Neural progenitor cell (in vitro differentiated cells): Measurements from ENCODE around the gene ADCY7. TPM values are rescaled to one million over a fixed set of nuclear protein-coding genes. Genes with fewer than 3 reads are reported as not detected.

Experiments
- DNase-seq: peaks from one replicate; pipeline ENCODE4 v3.0.0-alpha.2; 2016; ENCODE audit warnings: low spot score
- H2AFZ ChIP-seq: fragments of 200-600 bp; sonication (generic); replicated peaks from 2 replicates; pipeline ENCODE4 v1.6.1; 2016; ENCODE audit warnings: antibody characterized with exemption
- H3F3A ChIP-seq: fragments of 200-600 bp; sonication (generic); 2 replicates; pipeline ENCODE4 v1.6.1; 2016; ENCODE audit warnings: antibody characterized with exemption, low read depth
- H3K27ac ChIP-seq: fragments of 200-600 bp; sonication (generic); 2 replicates; pipeline ENCODE4 v1.5.1; 2016; ENCODE audit warnings: mild to moderate bottlenecking
- H3K27me3 ChIP-seq: fragments of 200-600 bp; sonication (generic); 2 replicates; pipeline ENCODE4 v1.6.1; 2016; ENCODE audit warnings: mild to moderate bottlenecking, moderate library complexity
- H3K36me3 ChIP-seq: fragments of 200-600 bp; sonication (generic); 2 replicates; pipeline ENCODE4 v1.5.1; 2016
- H3K4me1 ChIP-seq: fragments of 200-600 bp; sonication (generic); 2 replicates; pipeline ENCODE4 v1.6.1; 2016; ENCODE audit warnings: mixed run types
- H3K4me2 ChIP-seq: fragments of 200-600 bp; sonication (generic); 2 replicates; pipeline ENCODE4 v1.6.1; 2016
- H3K4me3 ChIP-seq: fragments of 200-600 bp; sonication (generic); 2 replicates; pipeline ENCODE4 v1.5.1; 2016
- H3K79me2 ChIP-seq: fragments of 200-600 bp; sonication (generic); 2 replicates; pipeline ENCODE4 v1.6.1; 2016; ENCODE audit warnings: low read depth
- H3K9ac ChIP-seq: fragments of 200-600 bp; sonication (generic); 2 replicates; pipeline ENCODE4 v1.6.1; 2016
- H3K9me3 ChIP-seq: fragments of 200-600 bp; sonication (generic); 2 replicates; pipeline ENCODE4 v1.5.1; 2016; ENCODE audit warnings: low read depth
- H4K20me1 ChIP-seq: fragments of 200-600 bp; sonication (generic); 2 replicates; pipeline ENCODE4 v1.6.1; 2016; ENCODE audit warnings: low read depth
- H3K27ac Mint-ChIP-seq: 3 replicates; pipeline ENCODE4 v1.8.0; 2021; ENCODE audit warnings: mixed read lengths
- H3K27me3 Mint-ChIP-seq: 2 replicates; pipeline ENCODE4 v1.8.0; 2022; ENCODE audit warnings: low read depth, mild to moderate bottlenecking, inconsistent platforms, moderate library complexity, mixed read lengths; ENCODE audit not compliant: insufficient read depth
- H3K36me3 Mint-ChIP-seq: 3 replicates; pipeline ENCODE4 v1.8.0; 2021; ENCODE audit warnings: mixed read lengths
- H3K4me1 Mint-ChIP-seq: 3 replicates; pipeline ENCODE4 v1.8.0; 2021; ENCODE audit warnings: mixed read lengths
- H3K4me3 Mint-ChIP-seq: 3 replicates; pipeline ENCODE4 v1.8.0; 2021; ENCODE audit warnings: mild to moderate bottlenecking, moderate library complexity, mixed read lengths
- H3K9me3 Mint-ChIP-seq: 3 replicates; pipeline ENCODE4 v1.8.0; 2020; ENCODE audit warnings: mixed read lengths
- CTCF ChIP-seq: fragments of 200-600 bp; sonication (generic); IDR thresholded peaks from 2 replicates; pipeline ENCODE4 v1.5.1; 2017; ENCODE audit warnings: antibody characterized with exemption, mild to moderate bottlenecking
- EZH2 ChIP-seq: fragments of 200-600 bp; sonication (generic); IDR thresholded peaks from 2 replicates; pipeline ENCODE4 v1.6.1; 2017; ENCODE audit warnings: antibody characterized with exemption, mild to moderate bottlenecking, moderate library complexity
- EZH2phosphoT487 ChIP-seq: fragments of 200-600 bp; sonication (generic); IDR thresholded peaks from 2 replicates; pipeline ENCODE4 v1.6.1; 2017; ENCODE audit warnings: antibody characterized with exemption
- total RNA-seq: library from RNA; depleted of rRNA; stranded (reverse); fragments of >200 nt; gene quantifications from 2 replicates; pipeline ENCODE4 v1.2.3, GENCODE V29; 2015; ENCODE audit warnings: low replicate concordance

Gene ADCY7
- total RNA-seq, 1 donor from 2014 or later, result 2.5 TPM

- Mint-ChIP-seq H3K36me3 (no peaks in the 10 kb centered on the region), H3K27ac (no peak overlapping the region), H3K4me1 (peaks cover 14% of the 10 kb centered on the region), H3K9me3 (no peaks in the 10 kb centered on the region), H3K4me3 (no peak overlapping the region), H3K27me3 (no peaks in the 10 kb centered on the region)
- H2AFZ ChIP-seq, result no peak overlapping the region
- H3K27me3 ChIP-seq, result no peaks in the 10 kb centered on the region
- DNase-seq, result no peak
- H3K9me3 ChIP-seq, result no peaks in the 10 kb centered on the region
- no peaks in the 10 kb centered on the region for H3K36me3 ChIP-seq
- H3K4me2 ChIP-seq, result no peak overlapping the region
- no peaks in the 10 kb centered on the region for H3K79me2 ChIP-seq
- TF ChIP-seq EZH2phosphoT487, result no peak
- no peak for TF ChIP-seq EZH2
- TF ChIP-seq CTCF, result no peak
- H3K4me3 ChIP-seq, result no peak overlapping the region
- no peak overlapping the region for H3K27ac ChIP-seq
- H3K4me1 ChIP-seq, result no peaks in the 10 kb centered on the region
- no peaks in the 10 kb centered on the region for H4K20me1 ChIP-seq
- H3K9ac ChIP-seq, result no peak overlapping the region
- H3F3A ChIP-seq, result no peaks in the 10 kb centered on the region
These were observed 30.5 kb downstream of the ADCY7 start for GRCh38 chr16:50296807-50297206.

GRCh38 chr16:50297301-50298074, 31.1 kb downstream of the ADCY7 start:
- H2AFZ ChIP-seq, result no peak overlapping the region
- H3K27ac ChIP-seq, result no peak overlapping the region
- H3K27me3 ChIP-seq, result no peaks in the 10 kb centered on the region
- no peak for DNase-seq
- Mint-ChIP-seq H3K36me3 (no peaks in the 10 kb centered on the region), H3K4me1 (peaks cover 14% of the 10 kb centered on the region), H3K4me3 (no peak overlapping the region), H3K9me3 (no peaks in the 10 kb centered on the region), H3K27me3 (peaks cover 2% of the 10 kb centered on the region), H3K27ac (no peak overlapping the region)
- H3K4me2 ChIP-seq, result no peak overlapping the region
- no peaks in the 10 kb centered on the region for H3K4me1 ChIP-seq
- H4K20me1 ChIP-seq, result no peaks in the 10 kb centered on the region
- TF ChIP-seq CTCF (no peak), EZH2 (no peak), EZH2phosphoT487 (no peak)
- H3K79me2 ChIP-seq, result no peaks in the 10 kb centered on the region
- H3K9ac ChIP-seq, result no peak overlapping the region
- no peaks in the 10 kb centered on the region for H3K36me3 ChIP-seq
- H3K4me3 ChIP-seq, result no peak overlapping the region
- H3K9me3 ChIP-seq, result no peaks in the 10 kb centered on the region
- no peaks in the 10 kb centered on the region for H3F3A ChIP-seq

GRCh38 chr16:50298075-50298460, 31.7 kb downstream of the ADCY7 start:
- Histone ChIP-seq H3F3A (no peaks in the 10 kb centered on the region), H3K27ac (no peak overlapping the region), H3K4me3 (no peak overlapping the region), H3K4me1 (no peaks in the 10 kb centered on the region), H3K9me3 (no peaks in the 10 kb centered on the region), H3K79me2 (no peaks in the 10 kb centered on the region), H3K27me3 (no peaks in the 10 kb centered on the region), H3K9ac (no peak overlapping the region), H2AFZ (peak overlapping the region; percentile 37), H4K20me1 (no peaks in the 10 kb centered on the region), H3K4me2 (no peak overlapping the region), H3K36me3 (no peaks in the 10 kb centered on the region)
- TF ChIP-seq EZH2, result no peak
- TF ChIP-seq CTCF, result no peak
- no peak for TF ChIP-seq EZH2phosphoT487
- Mint-ChIP-seq H3K9me3 (no peaks in the 10 kb centered on the region), H3K27ac (peak overlapping the region; percentile 35), H3K36me3 (no peaks in the 10 kb centered on the region), H3K4me3 (no peak overlapping the region), H3K27me3 (peaks cover 2% of the 10 kb centered on the region), H3K4me1 (peaks cover 14% of the 10 kb centered on the region)
- no peak for DNase-seq
